8988T (cell line): ENCODE data around the gene ASPSCR1.

Source experiments
- DNase-seq: peaks from one replicate; pipeline ENCODE4 v3.0.0; 2011

Gene ASPSCR1

GRCh38 chr17:81999976-82000802, 22.8 kb downstream of the ASPSCR1 start:
- no peak for DNase-seq

GRCh38 chr17:82000803-82001570, 23.6 kb downstream of the ASPSCR1 start:
- DNase-seq, result no peak

GRCh38 chr17:82001571-82002056, 24.2 kb downstream of the ASPSCR1 start:
- no peak for DNase-seq

- DNase-seq, result peak; percentile 87
Measured at GRCh38 chr17:82003411-82004381, 26.3 kb downstream of the ASPSCR1 start.

- DNase-seq, result no peak
Measured at GRCh38 chr17:82004517-82005455, 27.4 kb downstream of the ASPSCR1 start.

- DNase-seq, result no peak
Measured at GRCh38 chr17:82005701-82006348, 28.4 kb downstream of the ASPSCR1 start.

GRCh38 chr17:82006468-82007227, 29.2 kb downstream of the ASPSCR1 start:
- no peak for DNase-seq

- no peak for DNase-seq
Measured at GRCh38 chr17:82007228-82007494, 29.7 kb downstream of the ASPSCR1 start.

GRCh38 chr17:82007495-82008257, 30.2 kb downstream of the ASPSCR1 start:
- DNase-seq, result no peak

GRCh38 chr17:82008258-82008940, 31.0 kb downstream of the ASPSCR1 start:
- no peak for DNase-seq

- no peak for DNase-seq
Measured at GRCh38 chr17:82008941-82009405, 31.5 kb downstream of the ASPSCR1 start.

- DNase-seq, result no peak
Measured at GRCh38 chr17:82009413-82009812, 32.0 kb downstream of the ASPSCR1 start.

- DNase-seq, result no peak
Measured at GRCh38 chr17:82010575-82011525, 33.4 kb downstream of the ASPSCR1 start.

GRCh38 chr17:82011617-82012187, 34.3 kb downstream of the ASPSCR1 start:
- no peak for DNase-seq

- DNase-seq, result no peak
Measured at GRCh38 chr17:82012261-82012639, 34.8 kb downstream of the ASPSCR1 start.

GRCh38 chr17:82012640-82013295, 35.3 kb downstream of the ASPSCR1 start:
- DNase-seq, result no peak

- DNase-seq, result no peak
Measured at GRCh38 chr17:82013341-82013740, 35.9 kb downstream of the ASPSCR1 start.
